Osteoblast (primary cell): Measurements from ENCODE around the gene KRTAP19-1. TPM values are rescaled to one million over a fixed set of nuclear protein-coding genes. Genes with fewer than 3 reads are reported as not detected.

ENCODE experiments used
- DNase-seq: peaks from one replicate; pipeline ENCODE4 v3.0.0; 2011; ENCODE audit warnings: low spot score, mixed read lengths; ENCODE audit not compliant: insufficient read length; ENCODE audit errors: missing footprints
- H2AFZ ChIP-seq: 2 replicates; pipeline ENCODE4 v1.6.0; 2011; ENCODE audit warnings: mild to moderate bottlenecking, low read length
- H3K27ac ChIP-seq: 2 replicates; pipeline ENCODE4 v1.5.1; 2011; ENCODE audit warnings: mild to moderate bottlenecking, low read depth, low read length, moderate library complexity
- H3K27me3 ChIP-seq: 2 replicates; pipeline ENCODE4 v1.6.0; 2012; ENCODE audit warnings: mild to moderate bottlenecking, control low read depth, inconsistent platforms, low read length, moderate library complexity; ENCODE audit not compliant: insufficient read depth
- H3K36me3 ChIP-seq: 2 replicates; pipeline ENCODE4 v1.5.1; 2011; ENCODE audit warnings: mild to moderate bottlenecking, low read length, control low read depth, moderate library complexity; ENCODE audit not compliant: insufficient read depth
- H3K4me1 ChIP-seq: 2 replicates; pipeline ENCODE4 v1.5.1; 2011; ENCODE audit warnings: mild to moderate bottlenecking, low read length, control low read depth, moderate library complexity; ENCODE audit not compliant: insufficient read depth
- H3K4me2 ChIP-seq: 2 replicates; pipeline ENCODE4 v1.6.0; 2011; ENCODE audit warnings: mild to moderate bottlenecking, low read length; ENCODE audit not compliant: insufficient read depth
- H3K4me3 ChIP-seq: fragments of 200-600 bp; sonication (generic); 3 replicates; pipeline ENCODE4 v1.5.1; 2012; ENCODE audit warnings: mild to moderate bottlenecking, low read length, inconsistent platforms; ENCODE audit not compliant: insufficient read depth
- H3K79me2 ChIP-seq: 2 replicates; pipeline ENCODE4 v1.6.0; 2012; ENCODE audit warnings: mild to moderate bottlenecking, low read length, control low read depth, inconsistent platforms; ENCODE audit not compliant: insufficient read depth
- H3K9me3 ChIP-seq: 2 replicates; pipeline ENCODE4 v1.5.1; 2011; ENCODE audit warnings: low read depth, low read length, control low read depth
- H4K20me1 ChIP-seq: 2 replicates; pipeline ENCODE4 v1.6.0; 2012; ENCODE audit warnings: mild to moderate bottlenecking, low read length, control low read depth; ENCODE audit not compliant: insufficient read depth
- CTCF ChIP-seq: IDR thresholded peaks from 2 replicates; pipeline ENCODE4 v1.5.1; 2011; ENCODE audit warnings: mild to moderate bottlenecking, low read depth, low read length, moderate library complexity; ENCODE audit errors: extremely low read depth
- total RNA-seq: library from RNA; depleted of rRNA; stranded (reverse); fragments of >200 nt; gene quantifications from 2 replicates; pipeline ENCODE4 v1.2.3, GENCODE V29; 2012

KRTAP19-1 gene
- total RNA-seq, 1 donor = not detected

GRCh38 chr21:30468900-30469714, 11.1 kb downstream of the KRTAP19-1 start:
- Histone ChIP-seq H2AFZ (no peak overlapping the region), H3K36me3 (no peaks in the 10 kb centered on the region), H3K4me2 (no peak overlapping the region), H3K9me3 (no peaks in the 10 kb centered on the region), H3K27ac (no peak overlapping the region), H3K4me1 (no peaks in the 10 kb centered on the region), H3K79me2 (no peaks in the 10 kb centered on the region), H3K4me3 (no peak overlapping the region), H3K27me3 (no peaks in the 10 kb centered on the region), H4K20me1 (no peaks in the 10 kb centered on the region)
- no peak for DNase-seq
- no peak for TF ChIP-seq CTCF

GRCh38 chr21:30463713-30464112, 16.5 kb downstream of the KRTAP19-1 start:
- H2AFZ ChIP-seq = no peak overlapping the region
- no peaks in the 10 kb centered on the region for H3K4me1 ChIP-seq
- H3K4me3 ChIP-seq = no peak overlapping the region
- no peak for DNase-seq
- H3K27ac ChIP-seq = no peak overlapping the region
- TF ChIP-seq CTCF = peak; percentile 26
- no peak overlapping the region for H3K4me2 ChIP-seq
- no peaks in the 10 kb centered on the region for H4K20me1 ChIP-seq
- peaks cover 2% of the 10 kb centered on the region for H3K9me3 ChIP-seq
- no peaks in the 10 kb centered on the region for H3K36me3 ChIP-seq
- H3K27me3 ChIP-seq = no peaks in the 10 kb centered on the region
- H3K79me2 ChIP-seq = no peaks in the 10 kb centered on the region

- DNase-seq = no peak
- H3K9me3 ChIP-seq = no peaks in the 10 kb centered on the region
- H3K79me2 ChIP-seq = no peaks in the 10 kb centered on the region
- H4K20me1 ChIP-seq = no peaks in the 10 kb centered on the region
- H3K36me3 ChIP-seq = no peaks in the 10 kb centered on the region
- H3K4me2 ChIP-seq = no peak overlapping the region
- no peak overlapping the region for H2AFZ ChIP-seq
- H3K27ac ChIP-seq = no peak overlapping the region
- H3K27me3 ChIP-seq = no peaks in the 10 kb centered on the region
- no peaks in the 10 kb centered on the region for H3K4me1 ChIP-seq
- no peak overlapping the region for H3K4me3 ChIP-seq
- no peak for TF ChIP-seq CTCF
Observed at GRCh38 chr21:30448514-30448913, 31.7 kb downstream of the KRTAP19-1 start.

- TF ChIP-seq CTCF = no peak
- DNase-seq = no peak
Observed at GRCh38 chr21:30447056-30447455, 33.1 kb downstream of the KRTAP19-1 start.

More at GRCh38 chr21:30447056-30447455, 33.1 kb downstream of the KRTAP19-1 start:
- H3K27ac ChIP-seq = no peak overlapping the region
- no peak overlapping the region for H3K4me2 ChIP-seq
- H3K4me3 ChIP-seq = no peak overlapping the region
- no peaks in the 10 kb centered on the region for H4K20me1 ChIP-seq
- no peaks in the 10 kb centered on the region for H3K36me3 ChIP-seq
- no peaks in the 10 kb centered on the region for H3K79me2 ChIP-seq
- no peaks in the 10 kb centered on the region for H3K4me1 ChIP-seq
- H3K9me3 ChIP-seq = no peaks in the 10 kb centered on the region
- H3K27me3 ChIP-seq = no peaks in the 10 kb centered on the region
- no peak overlapping the region for H2AFZ ChIP-seq
